SK-N-SH (cell line): Measurements from ENCODE around the gene GPR37L1. TPM values are rescaled to one million over a fixed set of nuclear protein-coding genes. Genes with fewer than 3 reads are reported as not detected.

Experiments
- CTCF ChIA-PET: fragments of 300-600, 350-600 bp; formaldehyde crosslinking; extraction: SDS; loops from one replicate; lab custom pipeline; 2021; lab: Yijun Ruan, JAX
- POLR2A ChIA-PET: fragments of 350-600 bp; sonication (Branson Sonifier 250); formaldehyde crosslinking; extraction: SDS; loops from one replicate; lab custom pipeline; 2020; ENCODE audit warnings: antibody characterized with exemption, inconsistent platforms; lab: Yijun Ruan, JAX
- DNase-seq: peaks from one replicate; pipeline ENCODE4 v3.0.0; 2012
- H2AFZ ChIP-seq: fragments of 200-600 bp; sonication (generic); 2 replicates; pipeline ENCODE4 v1.8.1; 2016; ENCODE audit warnings: antibody characterized with exemption, mild to moderate bottlenecking, low read depth
- H3F3A ChIP-seq: fragments of 200-600 bp; sonication (generic); replicated peaks from 2 replicates; pipeline ENCODE3; 2016; ENCODE audit warnings: antibody characterized with exemption, mild to moderate bottlenecking; ENCODE audit not compliant: insufficient read depth
- H3K27ac ChIP-seq, 2 experiments: fragments of 200-500 bp in 1 of 2; fragments of 200-600 bp in 1 of 2; sonication (Bioruptor generic) in 1 of 2; sonication (generic), shearing (Covaris generic) in 1 of 2; 2 replicates each; pipeline versions ENCODE4 v1.5.1 to v1.6.1; 2014 to 2016; ENCODE audit warnings: low read depth in 2 of 2, inconsistent platforms in 1 of 2, low read length in 1 of 2, mild to moderate bottlenecking in 1 of 2, mixed read lengths in 1 of 2
- H3K27me3 ChIP-seq: fragments of 200-600 bp; sonication (generic), shearing (Covaris generic); 2 replicates; pipeline ENCODE4 v1.6.1; 2016; ENCODE audit warnings: mixed run types; ENCODE audit not compliant: insufficient read depth
- H3K36me3 ChIP-seq, 2 experiments: fragments of 200-500 bp in 1 of 2; fragments of 200-600 bp in 1 of 2; sonication (Bioruptor generic) in 1 of 2; sonication (generic) in 1 of 2; replicated peaks in 1 of 2; 2 replicates each; pipeline versions ENCODE3 to v1.5.1; 2014 to 2016; ENCODE audit warnings: low read length in 1 of 2, mild to moderate bottlenecking in 1 of 2; ENCODE audit not compliant: insufficient read depth in 2 of 2, control insufficient read depth in 1 of 2
- H3K4me1 ChIP-seq, 2 experiments: fragments of 200-500 bp in 1 of 2; fragments of 200-600 bp in 1 of 2; sonication (Bioruptor generic) in 1 of 2; sonication (generic), shearing (Covaris generic) in 1 of 2; 2 replicates each; pipeline versions ENCODE4 v1.5.1 to v1.6.1; 2014 to 2016; ENCODE audit warnings: low read depth in 1 of 2, low read length in 1 of 2, mixed run types in 1 of 2; ENCODE audit not compliant: insufficient read depth in 2 of 2, control insufficient read depth in 1 of 2
- H3K4me2 ChIP-seq: fragments of 200-600 bp; sonication (generic), shearing (Covaris generic); 2 replicates; pipeline ENCODE4 v1.6.1; 2017; ENCODE audit warnings: mixed run types
- H3K4me3 ChIP-seq, 2 experiments: fragments of 200-500 bp in 1 of 2; fragments of 200-600 bp in 1 of 2; sonication (Bioruptor generic) in 1 of 2; sonication (generic), shearing (Covaris generic) in 1 of 2; 2 replicates each; pipeline versions ENCODE4 v1.5.1 to v1.8.1; 2014 to 2016; ENCODE audit warnings: low read depth in 2 of 2, inconsistent platforms in 1 of 2, low read length in 1 of 2, mild to moderate bottlenecking in 1 of 2, mixed read lengths in 1 of 2, moderate library complexity in 1 of 2
- H3K79me2 ChIP-seq: fragments of 200-600 bp; sonication (generic); 2 replicates; pipeline ENCODE4 v1.8.1; 2017; ENCODE audit warnings: mild to moderate bottlenecking; ENCODE audit not compliant: insufficient read depth
- H3K9ac ChIP-seq: fragments of 200-600 bp; sonication (generic); 2 replicates; pipeline ENCODE4 v1.6.1; 2017; ENCODE audit warnings: mixed run types
- H3K9me2 ChIP-seq: fragments of 200-600 bp; sonication (generic); 2 replicates; pipeline ENCODE4 v1.6.1; 2017; ENCODE audit warnings: mixed run types
- H3K9me3 ChIP-seq: fragments of 200-600 bp; sonication (generic); 2 replicates; pipeline ENCODE4 v1.6.1; 2017; ENCODE audit warnings: mixed run types, mild to moderate bottlenecking, moderate library complexity
- H4K20me1 ChIP-seq: fragments of 200-600 bp; sonication (generic); 2 replicates; pipeline ENCODE4 v1.6.1; 2017; ENCODE audit warnings: mild to moderate bottlenecking, mixed run types; ENCODE audit not compliant: insufficient read depth
- CHD2 ChIP-seq: fragments of 150-350 bp; IDR thresholded peaks from 2 replicates; pipeline ENCODE4 v1.6.1; 2018; ENCODE audit warnings: low read length; ENCODE audit not compliant: partially characterized antibody
- EP300 ChIP-seq, 2 experiments: IDR thresholded peaks; 2 replicates each; pipeline versions ENCODE4 v1.4.0 to v1.6.1; 2012; ENCODE audit warnings: borderline replicate concordance in 1 of 2, low read depth in 1 of 2, low read length in 1 of 2
- EZH2phosphoT487 ChIP-seq: fragments of 200-600 bp; sonication (generic); IDR thresholded peaks from 2 replicates; pipeline ENCODE4 v1.6.1; 2017; ENCODE audit warnings: low read depth, mixed run types, mild to moderate bottlenecking, antibody characterized with exemption, moderate library complexity, borderline replicate concordance
- FOSL2 ChIP-seq: IDR thresholded peaks from 2 replicates; pipeline ENCODE4 v1.4.0; 2012; ENCODE audit warnings: low read depth, mild to moderate bottlenecking, moderate library complexity, borderline replicate concordance
- FOXJ3 ChIP-seq: sonication (generic); formaldehyde crosslinking; IDR thresholded peaks from 2 replicates; pipeline ENCODE4 v1.5.1; 2020; ENCODE audit warnings: mild to moderate bottlenecking, missing genetic modification reagents
- FOXM1 ChIP-seq: IDR thresholded peaks from 2 replicates; pipeline ENCODE4 v1.4.0; 2012; ENCODE audit warnings: low read depth, mild to moderate bottlenecking
- GABPA ChIP-seq: IDR thresholded peaks from 2 replicates; pipeline ENCODE4 v1.4.0; 2012; ENCODE audit warnings: low read depth, mild to moderate bottlenecking
- JUND ChIP-seq: IDR thresholded peaks from 2 replicates; pipeline ENCODE4 v1.4.0; 2012
- MEF2A ChIP-seq: IDR thresholded peaks from 2 replicates; pipeline ENCODE4 v1.4.0; 2012; ENCODE audit warnings: low read depth, borderline replicate concordance
- MXI1 ChIP-seq: IDR thresholded peaks from 2 replicates; pipeline ENCODE4 v1.6.1; 2012; ENCODE audit warnings: mild to moderate bottlenecking, low read depth, low read length, improper control_type of control experiment
- POLR2AphosphoS5 ChIP-seq: IDR thresholded peaks from 2 replicates; pipeline ENCODE4 v1.6.1; 2012; ENCODE audit warnings: low read depth, low read length
- RAD21 ChIP-seq: IDR thresholded peaks from 2 replicates; pipeline ENCODE4 v1.6.1; 2012; ENCODE audit warnings: mild to moderate bottlenecking, low read length
- RCOR1 ChIP-seq: fragments of 150-350 bp; IDR thresholded peaks from 2 replicates; pipeline ENCODE4 v1.6.1; 2017; ENCODE audit warnings: antibody characterized with exemption, low read length
- RFX5 ChIP-seq: IDR thresholded peaks from 2 replicates; pipeline ENCODE4 v1.6.1; 2012; ENCODE audit warnings: mild to moderate bottlenecking, improper control_type of control experiment, low read length
- RXRA ChIP-seq: IDR thresholded peaks from 2 replicates; pipeline ENCODE4 v1.4.0; 2012; ENCODE audit warnings: low read depth, mild to moderate bottlenecking, borderline replicate concordance
- TCF12 ChIP-seq: IDR thresholded peaks from 2 replicates; pipeline ENCODE4 v1.4.0; 2012
- USF1 ChIP-seq: IDR thresholded peaks from 2 replicates; pipeline ENCODE4 v1.4.0; 2012; ENCODE audit warnings: low read depth, borderline replicate concordance
- USF2 ChIP-seq: fragments of 150-350 bp; IDR thresholded peaks from 2 replicates; pipeline ENCODE4 v1.6.1; 2017; ENCODE audit warnings: antibody characterized with exemption, low read length, low read depth, borderline replicate concordance
- YY1 ChIP-seq: IDR thresholded peaks from 2 replicates; pipeline ENCODE4 v1.4.0; 2012; ENCODE audit warnings: low read depth, mild to moderate bottlenecking
- ZBTB33 ChIP-seq: IDR thresholded peaks from 2 replicates; pipeline ENCODE4 v1.4.0; 2012; ENCODE audit warnings: low read depth, borderline replicate concordance
- WGBS: methylation state at CpG from one replicate; pipeline ENCODE4 v1.1.6; 2017; ENCODE audit warnings: low lambda C conversion rate; 5-methylcytosine and 5-hydroxymethylcytosine counted together
- polyA plus RNA-seq, 3 experiments: library from polyadenylated mRNA; depleted of rRNA; stranded (reverse); fragments of >200 nt; gene quantifications; 2 replicates each; pipeline ENCODE4 v1.2.3, GENCODE V29; 2012

The GPR37L1 gene
- polyA plus RNA-seq, 1 of the 3 experiments (the other 2 are of a cell fraction), result not detected

GRCh38 chr1:202112859-202113689 lies 9.6 kb upstream of the GPR37L1 start (continued):
- peak; percentile 5; the same call in 1 of the 2 replicates for TF ChIP-seq FOSL2
- TF ChIP-seq RAD21, result no peak
- TF ChIP-seq CHD2, result no peak

GRCh38 chr1:202113690-202114300 lies 8.9 kb upstream of the GPR37L1 start:
- ChIA-PET POLR2A (no interaction called here), CTCF (interaction anchor here (0.6 to 4.7 kb wide), 9 partner anchors 8 to 114 kb away, joined by 3 to 27 read pairs (median 5); partner anchors contain the start of genes ELF3 and GPR37L1)
- WGBS, result 60% methylated on average over 2 of the region's 2 CpGs

GRCh38 chr1:202116287-202116686 lies 6.4 kb upstream of the GPR37L1 start:
- Histone ChIP-seq H3K4me1 (peaks cover 6 to 10% of the 10 kb centered on the region in 2 experiments; a peak in 2 of 4 replicates), H3K9me2 (no peaks in the 10 kb centered on the region), H3K79me2 (no peaks in the 10 kb centered on the region), H3F3A (no peaks in the 10 kb centered on the region), H3K4me3 (no peak overlapping the region), H3K36me3 (no peaks in the 10 kb centered on the region), H3K4me2 (no peak overlapping the region), H3K27ac (no peak overlapping the region), H3K27me3 (no peaks in the 10 kb centered on the region), H3K9me3 (no peaks in the 10 kb centered on the region), H3K9ac (no peak overlapping the region), H4K20me1 (no peaks in the 10 kb centered on the region), H2AFZ (no peak overlapping the region)
- DNase-seq, result no peak
- POLR2A ChIA-PET, result no interaction called here
- TF ChIP-seq USF1 (no peak), EZH2phosphoT487 (no peak), TCF12 (no peak), RCOR1 (no peak), USF2 (no peak), YY1 (no peak), RFX5 (no peak), CHD2 (no peak), JUND (no peak), MEF2A (no peak), GABPA (no peak), RAD21 (no peak), RXRA (no peak), EP300 (IDR thresholded peaks at IDR 0.05; ENCODE audit: borderline replicate concordance in 1 of 2, low read depth in 1 of 2, low read length in 1 of 2) (no peak), ZBTB33 (no peak), POLR2AphosphoS5 (no peak)
- CTCF ChIA-PET, result interaction anchor here (4.7 to 12.0 kb wide), 2 partner anchors 110 to 116 kb away, joined by 27 to 411 read pairs; partner anchors contain the start of gene ELF3
- WGBS, result 94% methylated on average over 8 of the region's 8 CpGs

More at GRCh38 chr1:202113690-202114300, 8.9 kb upstream of the GPR37L1 start:
- no peaks in the 10 kb centered on the region for H3F3A ChIP-seq
- peaks cover 6 to 10% of the 10 kb centered on the region in 2 experiments; a peak in 2 of 4 replicates for H3K4me1 ChIP-seq
- no peaks in the 10 kb centered on the region for H3K9me3 ChIP-seq
- no peaks in the 10 kb centered on the region for H3K27me3 ChIP-seq
- no peak overlapping the region for H2AFZ ChIP-seq
- no peak overlapping the region for H3K4me3 ChIP-seq
- no peak overlapping the region for H3K4me2 ChIP-seq
- no peaks in the 10 kb centered on the region for H3K79me2 ChIP-seq
- H3K9me2 ChIP-seq, result no peaks in the 10 kb centered on the region
- H4K20me1 ChIP-seq, result no peaks in the 10 kb centered on the region
- no peak overlapping the region for H3K9ac ChIP-seq
- DNase-seq, result no peak
- TF ChIP-seq YY1, result no peak
- TF ChIP-seq MXI1, result no peak
- TF ChIP-seq FOXM1, result no peak
- TF ChIP-seq FOXJ3 (CRISPR knock-in tag), result no peak
- TF ChIP-seq, all 33 proteins: peak for 0
- H3K27ac ChIP-seq, result no peak overlapping the region
- H3K36me3 ChIP-seq, result no peaks in the 10 kb centered on the region
